Measurements from ENCODE around the gene ADAMTSL4. TPM values are rescaled to one million over a fixed set of nuclear protein-coding genes. Genes with fewer than 3 reads are reported as not detected.
A peak's percentile ranks its signal among the peaks of the same experiment; 100 is the strongest.

Gene ADAMTSL4
- total and polyA plus RNA-seq, 2 donors (not counting 3 experiments of a cell fraction or from before 2014, with no cell fraction given) = 0.73 to 1.0 TPM

DNA sequence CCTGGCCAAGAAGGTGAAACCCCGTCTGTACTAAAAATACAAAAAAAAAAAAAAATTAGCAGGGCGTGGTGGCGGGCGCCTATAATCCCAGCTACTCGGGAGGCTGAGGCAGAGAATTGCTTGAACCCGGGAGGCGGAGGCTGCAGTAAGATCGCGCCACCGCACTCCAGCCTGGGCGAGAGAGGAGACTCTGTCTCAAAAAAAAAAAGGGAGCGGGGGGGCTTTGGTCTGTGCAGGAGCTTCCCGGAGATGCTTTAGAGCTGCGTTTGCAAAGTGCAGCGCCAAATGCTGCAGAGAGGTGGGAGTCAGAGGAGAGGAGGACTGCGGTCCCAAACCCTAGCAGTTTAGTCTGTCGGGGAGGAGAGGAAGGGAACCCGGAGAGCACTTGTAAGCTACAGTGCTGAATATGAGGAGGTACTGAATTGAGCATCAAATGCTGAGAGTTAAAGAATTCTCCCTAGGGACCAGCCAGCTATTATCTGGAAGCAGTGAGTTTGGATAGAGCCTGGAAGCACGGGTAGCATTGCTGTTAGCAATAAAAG lies 33.1 kb upstream of the ADAMTSL4 start:
- Histone ChIP-seq H3K9ac (replicated peaks; ENCODE audit: extremely low read depth, insufficient read depth, low read length) (peak overlapping the region; percentile 35), H3K79me2 (ENCODE audit: control insufficient read depth, insufficient read depth, low read length) (no peaks in the 10 kb centered on the region), H3K4me2 (ENCODE audit: insufficient read depth, low read length) (peak overlapping the region; percentile 92), H3K9me1 (replicated peaks; ENCODE audit: control insufficient read depth, extremely low read depth, insufficient read depth, low read length) (no peaks in the 10 kb centered on the region), H3K9me3 (replicated peaks; ENCODE audit: control insufficient read depth, insufficient read depth, low read length) (no peaks in the 10 kb centered on the region), H3K27ac (ENCODE audit: insufficient read depth, low read depth, low read length) (no peak overlapping the region), H4K20me1 (replicated peaks; ENCODE audit: control insufficient read depth, extremely low read depth, insufficient read depth, low read length) (no peaks in the 10 kb centered on the region), H3K36me3 (ENCODE audit: control insufficient read depth in 2 of 2, extremely low read depth in 1 of 2, insufficient read depth in 2 of 2, low read length in 2 of 2) (no peaks in the 10 kb centered on the region), H3K4me3 (replicated peaks in 1 of 3; ENCODE audit: insufficient read depth in 1 of 3, low read depth in 1 of 3, low read length in 3 of 3) (peak overlapping the region; percentile 39 to 77 (median 48)), H3K4me1 (ENCODE audit: control insufficient read depth, extremely low read depth, insufficient read depth, low read length) (peaks cover 6% of the 10 kb centered on the region), H2AFZ (ENCODE audit: low read depth, low read length) (peak overlapping the region; percentile 94), H3K27me3 (ENCODE audit: control insufficient read depth in 2 of 2, insufficient read depth in 2 of 2, low read length in 2 of 2) (no peaks in the 10 kb centered on the region)
- TF ChIP-seq, protein P1, sequence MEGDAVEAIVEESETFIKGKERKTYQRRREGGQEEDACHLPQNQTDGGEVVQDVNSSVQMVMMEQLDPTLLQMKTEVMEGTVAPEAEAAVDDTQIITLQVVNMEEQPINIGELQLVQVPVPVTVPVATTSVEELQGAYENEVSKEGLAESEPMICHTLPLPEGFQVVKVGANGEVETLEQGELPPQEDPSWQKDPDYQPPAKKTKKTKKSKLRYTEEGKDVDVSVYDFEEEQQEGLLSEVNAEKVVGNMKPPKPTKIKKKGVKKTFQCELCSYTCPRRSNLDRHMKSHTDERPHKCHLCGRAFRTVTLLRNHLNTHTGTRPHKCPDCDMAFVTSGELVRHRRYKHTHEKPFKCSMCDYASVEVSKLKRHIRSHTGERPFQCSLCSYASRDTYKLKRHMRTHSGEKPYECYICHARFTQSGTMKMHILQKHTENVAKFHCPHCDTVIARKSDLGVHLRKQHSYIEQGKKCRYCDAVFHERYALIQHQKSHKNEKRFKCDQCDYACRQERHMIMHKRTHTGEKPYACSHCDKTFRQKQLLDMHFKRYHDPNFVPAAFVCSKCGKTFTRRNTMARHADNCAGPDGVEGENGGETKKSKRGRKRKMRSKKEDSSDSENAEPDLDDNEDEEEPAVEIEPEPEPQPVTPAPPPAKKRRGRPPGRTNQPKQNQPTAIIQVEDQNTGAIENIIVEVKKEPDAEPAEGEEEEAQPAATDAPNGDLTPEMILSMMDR (IDR thresholded peaks at IDR 0.05; ENCODE audit: extremely low read depth in 1 of 2, insufficient read depth in 1 of 2, low read depth in 1 of 2, low read length in 2 of 2) = no peak
- TF ChIP-seq GATA2 (IDR thresholded peaks at IDR 0.05; ENCODE audit: insufficient read depth, insufficient read length, low read depth, low read length) (no peak), FOS (IDR thresholded peaks at IDR 0.05; ENCODE audit: borderline replicate concordance, insufficient read depth, low read length) (no peak), JUN (IDR thresholded peaks at IDR 0.05; ENCODE audit: borderline replicate concordance, insufficient read depth, insufficient read length, low read depth) (no peak), POLR2A (IDR thresholded peaks at IDR 0.05; ENCODE audit: low read depth, low read length) (no peak), MAX (IDR thresholded peaks at IDR 0.05; ENCODE audit: insufficient read depth, insufficient read length) (no peak), POLR2AphosphoS5 (IDR thresholded peaks at IDR 0.05; ENCODE audit: insufficient read depth, low read depth, low read length) (no peak), EZH2 (IDR thresholded peaks at IDR 0.05; ENCODE audit: borderline replicate concordance, low read depth, low read length, severe bottlenecking) (no peak), MYC (IDR thresholded peaks at IDR 0.05; ENCODE audit: low read depth, low read length) (no peak)
- no TSS peak for BruUV-seq (replicated peaks)
- ChIA-PET POLR2A (interaction anchor here (1.0 to 1.4 kb wide), 2 partner anchors 9 to 56 kb away, joined by 3 to 4 read pairs; partner anchors contain the start of gene ECM1), CTCF (interaction anchor here (0.6 to 3.1 kb wide), 17 partner anchors 8 to 406 kb away, joined by 3 to 24 read pairs (median 4); partner anchors contain the start of genes ECM1 and TARS2)
- intact Hi-C loops (cut with micrococcal nuclease) = loop anchor here (5.0 kb wide), 2 partner anchors 54 to 149 kb away; no protein-coding TSS in a partner anchor
- dilution Hi-C loops (cut with MboI; ENCODE audit: extremely low pct_ligation_motif_present, low sequenced_read_pairs) = no loop called here
- DNase-seq (ENCODE audit: low read depth, low spot score) = peak; percentile 23
- FAIRE-seq = peak; percentile 4
